HG02938 (cell line): Measurements from ENCODE around the gene PEX12.
"Not testable (repeated sequence)": the region's sequence is repeated elsewhere in the genome, so short reads cannot be mapped to it uniquely, and the experiment has no call there.

Experiments used
- ATAC-seq: cut with Tn5 transposase; IDR thresholded peaks from one replicate; pipeline ENCODE4 v1.9.1; 2021; ENCODE audit warnings: mild to moderate bottlenecking, moderate library complexity; ENCODE audit not compliant: unreplicated experiment

PEX12 gene

GRCh38 chr17:35537601-35538141 is 40.7 kb downstream of the PEX12 start, which contains the start of gene SLFN12L:
Gene SLFN12L (minus strand): TSS chr17:35537678. CDS start chr17:35522364, 15,314 bp downstream.
- ATAC-seq = no peak

- ATAC-seq = no peak
Measured at GRCh38 chr17:35536664-35537171, 41.7 kb downstream of the PEX12 start.

DNA sequence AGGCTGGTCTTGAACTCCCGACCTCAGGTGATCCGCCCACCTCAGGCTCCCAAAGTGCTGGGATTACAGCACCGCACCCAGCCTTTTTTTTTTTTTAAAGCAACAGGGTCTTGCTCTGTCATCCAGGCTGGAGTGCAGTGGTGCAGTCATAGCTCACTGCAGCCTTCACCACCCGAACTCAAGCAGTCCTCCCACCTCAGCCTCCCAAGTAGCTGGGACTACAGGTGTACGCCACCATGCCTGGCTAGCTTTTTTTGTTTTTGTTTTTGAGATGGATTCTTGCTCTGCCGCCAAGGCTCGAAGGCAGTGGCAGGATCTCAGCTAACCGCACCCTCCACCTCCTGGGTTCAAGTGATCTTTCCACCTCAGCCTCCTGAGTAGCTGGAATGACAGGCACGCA is 43.0 kb downstream of the PEX12 start:
- ATAC-seq = not testable (repeated sequence)

DNA sequence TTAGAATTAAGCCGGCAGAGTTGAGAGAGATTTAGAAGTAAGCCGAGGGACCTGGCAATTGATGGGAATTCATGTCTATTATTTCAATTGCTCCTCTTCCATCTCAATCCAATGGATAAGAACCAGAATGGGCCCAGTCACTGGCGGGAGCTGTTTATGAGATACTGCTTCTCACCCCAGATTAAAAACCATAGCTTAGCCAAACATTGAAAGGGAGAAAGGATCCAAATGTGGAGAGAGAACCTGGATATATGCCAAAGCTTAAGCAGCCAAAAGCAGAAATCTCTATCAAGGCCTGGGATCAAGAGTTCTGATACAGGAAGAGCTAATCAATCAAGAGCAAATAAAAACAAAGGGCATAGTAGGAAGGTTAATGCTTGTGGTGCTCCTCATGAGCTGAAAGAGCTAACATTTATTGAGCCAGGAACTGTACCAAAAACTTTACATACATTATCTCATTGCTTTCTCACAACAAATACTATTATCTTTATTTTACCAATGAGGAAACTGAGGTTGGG is 43.7 kb downstream of the PEX12 start:
- ATAC-seq = no peak

GRCh38 chr17:35531160-35531559 is 47.2 kb downstream of the PEX12 start:
- no peak for ATAC-seq

DNA sequence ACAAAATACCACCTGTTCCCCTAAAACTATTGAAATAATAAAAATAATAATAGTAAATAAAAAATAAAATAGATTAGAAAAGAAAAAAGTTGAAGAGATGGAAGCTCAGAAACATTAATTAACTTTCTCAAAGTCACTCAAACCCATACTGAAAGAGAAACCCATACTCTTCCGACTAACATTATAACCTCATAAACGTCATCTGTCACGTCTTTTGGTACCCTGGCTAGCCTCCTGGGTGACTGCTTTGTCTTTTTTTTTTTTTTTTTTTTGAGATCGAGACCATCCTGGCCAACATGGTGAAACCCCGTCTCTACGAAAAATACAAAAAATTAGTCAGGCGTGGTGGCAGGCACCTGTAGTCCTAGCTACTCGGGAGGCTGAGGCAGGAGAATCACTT is 48.5 kb downstream of the PEX12 start:
- ATAC-seq = no peak

DNA sequence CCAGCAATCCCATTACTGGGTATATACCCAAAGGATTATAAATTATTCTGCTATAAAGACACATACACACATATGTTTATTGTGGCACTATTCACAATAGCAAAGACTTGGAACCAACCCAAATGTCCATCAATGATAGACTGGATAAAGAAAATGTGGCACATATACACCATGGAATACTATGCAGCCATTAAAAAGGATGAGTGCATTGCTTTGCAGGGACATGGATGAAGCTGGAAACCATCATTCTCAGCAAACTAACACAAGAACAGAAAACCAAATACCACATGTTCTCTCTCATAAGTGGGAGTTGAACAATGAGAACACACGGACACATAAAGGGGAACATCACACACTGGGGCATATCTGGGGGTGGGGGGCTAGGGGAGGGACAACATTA is 49.0 kb downstream of the PEX12 start:
- not testable (repeated sequence) for ATAC-seq
